Measurements from ENCODE around the gene INAFM1. TPM values are rescaled to one million over a fixed set of nuclear protein-coding genes. Genes with fewer than 3 reads are reported as not detected.
"Not testable (repeated sequence)": the region's sequence is repeated elsewhere in the genome, so short reads cannot be mapped to it uniquely, and the experiment has no call there.

Gene INAFM1
- total and polyA plus RNA-seq, 2 donors: 2.9 to 11.1 TPM

- H3K27me3 ChIP-seq (ENCODE audit: control insufficient read depth in 2 of 2, insufficient read depth in 1 of 2, low read length in 1 of 2): no peaks in the 10 kb centered on the region
- no peaks in the 10 kb centered on the region for H3K9me3 ChIP-seq (ENCODE audit: control insufficient read depth in 2 of 2, insufficient read depth in 1 of 2, low read length in 1 of 2)
- no peak overlapping the region for H3K27ac ChIP-seq (ENCODE audit: low read depth in 1 of 2, low read length in 1 of 2)
- H3K36me3 ChIP-seq (ENCODE audit: control insufficient read depth in 2 of 2, insufficient read depth in 2 of 2, low read length in 1 of 2): no peaks in the 10 kb centered on the region
- peak in 5 of 9 donors; percentile 47 to 72 (median 54) for DNase-seq (ENCODE audit: low read depth in 6 of 9, low spot score in 9 of 9)
- WGBS: 47% methylated on average over 9 of the region's 9 CpGs
- no peaks in the 10 kb centered on the region for H3K4me1 ChIP-seq (ENCODE audit: control insufficient read depth in 2 of 2, insufficient read depth in 2 of 2, low read length in 2 of 2)
- H3K4me3 ChIP-seq (ENCODE audit: low read length in 2 of 2): no peak overlapping the region
Measured at GRCh38 chr19:47284324-47284899, 9.7 kb downstream of the INAFM1 start.

GRCh38 chr19:47296036-47296435 lies 21.4 kb downstream of the INAFM1 start:
- Histone ChIP-seq H3K4me3 (ENCODE audit: low read length in 2 of 2) (no peak overlapping the region), H3K4me1 (ENCODE audit: control insufficient read depth in 2 of 2, insufficient read depth in 2 of 2, low read length in 2 of 2) (no peaks in the 10 kb centered on the region), H3K27me3 (ENCODE audit: control insufficient read depth in 2 of 2, insufficient read depth in 1 of 2, low read length in 1 of 2) (no peaks in the 10 kb centered on the region), H3K36me3 (ENCODE audit: control insufficient read depth in 2 of 2, insufficient read depth in 2 of 2, low read length in 1 of 2) (no peaks in the 10 kb centered on the region), H3K9me3 (ENCODE audit: control insufficient read depth in 2 of 2, insufficient read depth in 1 of 2, low read length in 1 of 2) (no peaks in the 10 kb centered on the region), H3K27ac (ENCODE audit: low read depth in 1 of 2, low read length in 1 of 2) (no peak overlapping the region)
- peak in 8 of 9 donors; percentile 50 to 84 (median 66) for DNase-seq (ENCODE audit: low read depth in 6 of 9, low spot score in 9 of 9)
- 28% methylated on average over 12 of the region's 12 CpGs for WGBS

GRCh38 chr19:47300867-47301266 lies 26.2 kb downstream of the INAFM1 start:
- not testable (repeated sequence) for H3K9me3 ChIP-seq (ENCODE audit: control insufficient read depth in 2 of 2, insufficient read depth in 1 of 2, low read length in 1 of 2); DNase-seq (ENCODE audit: low read depth in 6 of 9, low spot score in 9 of 9); H3K27me3 ChIP-seq (ENCODE audit: control insufficient read depth in 2 of 2, insufficient read depth in 1 of 2, low read length in 1 of 2); H3K36me3 ChIP-seq (ENCODE audit: control insufficient read depth in 2 of 2, insufficient read depth in 2 of 2, low read length in 1 of 2); H3K27ac ChIP-seq (ENCODE audit: low read depth in 1 of 2, low read length in 1 of 2); H3K4me1 ChIP-seq (ENCODE audit: control insufficient read depth in 2 of 2, insufficient read depth in 2 of 2, low read length in 2 of 2); H3K4me3 ChIP-seq (ENCODE audit: low read length in 2 of 2)
- 96% methylated on average over 14 of the region's 14 CpGs for WGBS

GRCh38 chr19:47302249-47302648 lies 27.6 kb downstream of the INAFM1 start:
- H3K27ac ChIP-seq (ENCODE audit: low read depth in 1 of 2, low read length in 1 of 2): no peak overlapping the region
- no peak overlapping the region for H3K4me3 ChIP-seq (ENCODE audit: low read length in 2 of 2)
- DNase-seq (ENCODE audit: low read depth in 6 of 9, low spot score in 9 of 9): no peak
- H3K36me3 ChIP-seq (ENCODE audit: control insufficient read depth in 2 of 2, insufficient read depth in 2 of 2, low read length in 1 of 2): no peaks in the 10 kb centered on the region
- 93% methylated on average over 10 of the region's 10 CpGs for WGBS
- H3K27me3 ChIP-seq (ENCODE audit: control insufficient read depth in 2 of 2, insufficient read depth in 1 of 2, low read length in 1 of 2): peaks cover 0 to 3% of the 10 kb centered on the region in 2 donors
- H3K9me3 ChIP-seq (ENCODE audit: control insufficient read depth in 2 of 2, insufficient read depth in 1 of 2, low read length in 1 of 2): no peaks in the 10 kb centered on the region
- no peaks in the 10 kb centered on the region for H3K4me1 ChIP-seq (ENCODE audit: control insufficient read depth in 2 of 2, insufficient read depth in 2 of 2, low read length in 2 of 2)

GRCh38 chr19:47303966-47304365 lies 29.3 kb downstream of the INAFM1 start:
- Histone ChIP-seq H3K9me3 (ENCODE audit: control insufficient read depth in 2 of 2, insufficient read depth in 1 of 2, low read length in 1 of 2) (no peaks in the 10 kb centered on the region), H3K4me3 (ENCODE audit: low read length in 2 of 2) (no peak overlapping the region), H3K4me1 (ENCODE audit: control insufficient read depth in 2 of 2, insufficient read depth in 2 of 2, low read length in 2 of 2) (no peaks in the 10 kb centered on the region), H3K36me3 (ENCODE audit: control insufficient read depth in 2 of 2, insufficient read depth in 2 of 2, low read length in 1 of 2) (no peaks in the 10 kb centered on the region), H3K27ac (ENCODE audit: low read depth in 1 of 2, low read length in 1 of 2) (no peak overlapping the region), H3K27me3 (ENCODE audit: control insufficient read depth in 2 of 2, insufficient read depth in 1 of 2, low read length in 1 of 2) (peaks cover 0 to 4% of the 10 kb centered on the region in 2 donors)
- 10% methylated on average over 6 of the region's 6 CpGs for WGBS
- DNase-seq (ENCODE audit: low read depth in 6 of 9, low spot score in 9 of 9): no peak

GRCh38 chr19:47305309-47305751 lies 30.6 kb downstream of the INAFM1 start:
- no peak overlapping the region for H3K4me3 ChIP-seq (ENCODE audit: low read length in 2 of 2)
- H3K27ac ChIP-seq (ENCODE audit: low read depth in 1 of 2, low read length in 1 of 2): no peak overlapping the region
- H3K4me1 ChIP-seq (ENCODE audit: control insufficient read depth in 2 of 2, insufficient read depth in 2 of 2, low read length in 2 of 2): no peaks in the 10 kb centered on the region
- no peaks in the 10 kb centered on the region for H3K9me3 ChIP-seq (ENCODE audit: control insufficient read depth in 2 of 2, insufficient read depth in 1 of 2, low read length in 1 of 2)
- 13% methylated on average over 14 of the region's 14 CpGs for WGBS
- peaks cover 0 to 13% of the 10 kb centered on the region in 2 donors for H3K27me3 ChIP-seq (ENCODE audit: control insufficient read depth in 2 of 2, insufficient read depth in 1 of 2, low read length in 1 of 2)
- H3K36me3 ChIP-seq (ENCODE audit: control insufficient read depth in 2 of 2, insufficient read depth in 2 of 2, low read length in 1 of 2): no peaks in the 10 kb centered on the region
- DNase-seq (ENCODE audit: low read depth in 6 of 9, low spot score in 9 of 9): peak in 4 of 9 donors; percentile 15 to 49 (median 34)

- H3K27me3 ChIP-seq (ENCODE audit: control insufficient read depth in 2 of 2, insufficient read depth in 1 of 2, low read length in 1 of 2): peaks cover 0 to 16% of the 10 kb centered on the region in 2 donors
- no peaks in the 10 kb centered on the region for H3K9me3 ChIP-seq (ENCODE audit: control insufficient read depth in 2 of 2, insufficient read depth in 1 of 2, low read length in 1 of 2)
- no peak overlapping the region for H3K4me3 ChIP-seq (ENCODE audit: low read length in 2 of 2)
- no peak overlapping the region for H3K27ac ChIP-seq (ENCODE audit: low read depth in 1 of 2, low read length in 1 of 2)
- 96% methylated on average over 3 of the region's 3 CpGs for WGBS
- no peaks in the 10 kb centered on the region for H3K4me1 ChIP-seq (ENCODE audit: control insufficient read depth in 2 of 2, insufficient read depth in 2 of 2, low read length in 2 of 2)
- DNase-seq (ENCODE audit: low read depth in 6 of 9, low spot score in 9 of 9): no peak
- no peaks in the 10 kb centered on the region for H3K36me3 ChIP-seq (ENCODE audit: control insufficient read depth in 2 of 2, insufficient read depth in 2 of 2, low read length in 1 of 2)
Measured at GRCh38 chr19:47306303-47306702, 31.6 kb downstream of the INAFM1 start.

GRCh38 chr19:47309038-47309437 lies 34.4 kb downstream of the INAFM1 start:
- Histone ChIP-seq H3K27me3 (ENCODE audit: control insufficient read depth in 2 of 2, insufficient read depth in 1 of 2, low read length in 1 of 2) (peaks cover 0 to 16% of the 10 kb centered on the region in 2 donors), H3K9me3 (ENCODE audit: control insufficient read depth in 2 of 2, insufficient read depth in 1 of 2, low read length in 1 of 2) (no peaks in the 10 kb centered on the region), H3K27ac (ENCODE audit: low read depth in 1 of 2, low read length in 1 of 2) (no peak overlapping the region), H3K4me3 (ENCODE audit: low read length in 2 of 2) (no peak overlapping the region), H3K4me1 (ENCODE audit: control insufficient read depth in 2 of 2, insufficient read depth in 2 of 2, low read length in 2 of 2) (no peaks in the 10 kb centered on the region), H3K36me3 (ENCODE audit: control insufficient read depth in 2 of 2, insufficient read depth in 2 of 2, low read length in 1 of 2) (no peaks in the 10 kb centered on the region)
- DNase-seq (ENCODE audit: low read depth in 6 of 9, low spot score in 9 of 9): no peak
- 94% methylated on average over 8 of the region's 8 CpGs for WGBS

- Histone ChIP-seq H3K36me3 (ENCODE audit: control insufficient read depth in 2 of 2, insufficient read depth in 2 of 2, low read length in 1 of 2) (no peaks in the 10 kb centered on the region), H3K4me3 (ENCODE audit: low read length in 2 of 2) (no peak within 1 kb of the TSS), H3K27me3 (ENCODE audit: control insufficient read depth in 2 of 2, insufficient read depth in 1 of 2, low read length in 1 of 2) (peaks cover 0 to 16% of the 10 kb centered on the region in 2 donors), H3K9me3 (ENCODE audit: control insufficient read depth in 2 of 2, insufficient read depth in 1 of 2, low read length in 1 of 2) (no peaks in the 10 kb centered on the region), H3K27ac (ENCODE audit: low read depth in 1 of 2, low read length in 1 of 2) (no peak within 1 kb of the TSS), H3K4me1 (ENCODE audit: control insufficient read depth in 2 of 2, insufficient read depth in 2 of 2, low read length in 2 of 2) (no peaks in the 10 kb centered on the region)
- 35% methylated on average over 12 of the region's 12 CpGs for WGBS
- no peak for DNase-seq (ENCODE audit: low read depth in 6 of 9, low spot score in 9 of 9)
Measured at GRCh38 chr19:47309608-47310007, 34.9 kb downstream of the INAFM1 start, which contains the start of gene C5AR1. Gene C5AR1, plus strand, starts transcription at chr19:47309861. Its CDS starts 35 bp downstream, at chr19:47309896.

Data from thymus (tissue), 11 donors.